ENCODE measurements around the gene CCDC169.
"Not testable (repeated sequence)": the region's sequence is repeated elsewhere in the genome, so short reads cannot be mapped to it uniquely, and the experiment has no call there.

Gene CCDC169

DNA sequence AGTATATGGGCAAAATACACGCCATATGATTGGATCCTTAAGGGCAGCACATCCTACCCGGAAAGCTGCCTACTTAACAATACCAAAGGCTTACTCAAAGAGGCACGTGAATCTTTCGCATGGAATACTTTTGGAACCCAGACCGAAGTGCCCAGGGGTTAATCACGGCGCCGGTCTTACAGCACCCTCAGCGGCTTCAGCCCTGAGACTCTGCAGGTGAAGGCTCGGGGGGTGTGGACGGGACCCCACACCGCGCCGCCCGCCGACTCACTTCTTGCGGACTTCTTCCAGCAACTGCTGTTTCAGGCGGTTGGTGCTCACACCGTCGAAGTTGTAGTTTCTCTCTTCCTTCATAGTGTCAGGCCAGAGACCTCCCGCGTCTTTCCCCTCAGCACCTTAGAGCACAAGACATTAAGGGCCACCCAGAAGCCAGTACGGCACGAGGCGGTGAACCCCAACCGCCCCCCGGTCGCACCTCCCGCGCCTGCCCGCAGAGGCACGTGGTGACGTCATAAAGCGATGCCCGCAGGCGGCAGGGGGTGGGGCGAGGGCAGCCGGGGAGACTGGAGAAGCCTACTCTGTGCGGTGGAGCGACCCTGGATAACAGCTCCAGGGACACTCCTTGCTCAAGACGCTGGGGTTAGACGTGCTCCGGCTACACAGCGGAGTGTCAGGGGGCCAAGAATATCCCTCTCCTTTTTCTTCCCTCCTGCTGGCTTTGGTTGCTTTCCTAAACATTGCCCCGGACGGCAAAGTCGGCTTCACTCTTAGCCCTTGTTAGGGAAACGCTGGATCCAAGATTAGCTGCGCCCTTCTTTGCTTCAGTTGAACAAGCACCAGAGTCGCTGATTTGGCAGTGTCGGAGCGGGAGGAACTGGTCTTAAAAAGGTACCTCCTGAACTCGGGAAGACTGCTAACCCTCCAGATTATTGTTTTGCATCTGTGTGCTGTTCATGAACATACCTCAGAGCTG lies at the start of gene CCDC169:
Gene CCDC169, minus strand, starts transcription at position 449 of the 973 bp plus-strand sequence. Its CDS starts 95 bp downstream, at position 354.
- DNase-seq = peak; percentile 69 to 76

DNA sequence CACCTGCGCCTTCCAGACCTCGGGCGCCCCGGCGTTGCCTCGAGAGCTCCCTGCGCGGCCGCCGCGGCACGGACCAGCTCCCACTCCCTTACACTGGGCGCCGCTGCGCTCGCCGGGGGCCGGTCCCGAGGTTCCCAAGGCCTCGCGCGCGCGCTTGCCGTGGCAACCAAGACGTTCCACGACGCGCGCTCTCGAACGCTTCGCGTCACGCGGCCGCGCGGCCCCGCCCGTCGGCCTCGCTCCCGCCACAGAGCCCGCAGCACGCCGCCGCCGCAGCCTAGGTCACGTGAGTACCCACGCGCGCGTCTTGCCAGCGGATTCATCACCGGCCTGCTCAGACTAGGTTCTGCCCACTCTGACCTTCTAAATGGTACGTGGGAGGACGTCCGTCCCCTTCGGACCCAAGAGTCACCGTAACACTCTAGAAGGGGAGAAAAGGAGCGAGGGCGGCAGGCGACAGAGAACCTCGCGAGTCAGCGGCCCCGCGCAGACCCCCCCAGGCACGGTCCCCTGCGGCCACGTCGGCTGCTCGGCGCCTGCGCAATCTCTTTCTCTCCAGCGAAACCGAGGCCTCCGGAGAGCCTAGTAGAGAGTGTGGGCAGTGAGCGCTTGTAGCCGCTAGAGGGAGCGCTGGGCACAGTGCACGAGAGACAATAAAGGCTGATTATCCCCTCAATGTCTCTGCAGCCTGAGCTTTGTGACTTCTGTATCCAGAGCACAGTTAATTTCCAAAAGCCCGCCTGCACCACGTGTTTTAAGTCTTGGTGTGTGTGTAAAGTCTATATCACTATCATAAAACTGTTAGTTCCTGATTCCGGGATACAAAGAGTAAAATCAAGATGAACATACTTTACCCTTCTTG lies 48.8 kb upstream of the CCDC169 start, which contains the start of gene SPART:
Gene SPART, minus strand, starts transcription at position 173 of the 862 bp plus-strand sequence. CDS start 10,564 bp downstream, outside the sequence.
- DNase-seq = peak; percentile 87 to 89

DNA sequence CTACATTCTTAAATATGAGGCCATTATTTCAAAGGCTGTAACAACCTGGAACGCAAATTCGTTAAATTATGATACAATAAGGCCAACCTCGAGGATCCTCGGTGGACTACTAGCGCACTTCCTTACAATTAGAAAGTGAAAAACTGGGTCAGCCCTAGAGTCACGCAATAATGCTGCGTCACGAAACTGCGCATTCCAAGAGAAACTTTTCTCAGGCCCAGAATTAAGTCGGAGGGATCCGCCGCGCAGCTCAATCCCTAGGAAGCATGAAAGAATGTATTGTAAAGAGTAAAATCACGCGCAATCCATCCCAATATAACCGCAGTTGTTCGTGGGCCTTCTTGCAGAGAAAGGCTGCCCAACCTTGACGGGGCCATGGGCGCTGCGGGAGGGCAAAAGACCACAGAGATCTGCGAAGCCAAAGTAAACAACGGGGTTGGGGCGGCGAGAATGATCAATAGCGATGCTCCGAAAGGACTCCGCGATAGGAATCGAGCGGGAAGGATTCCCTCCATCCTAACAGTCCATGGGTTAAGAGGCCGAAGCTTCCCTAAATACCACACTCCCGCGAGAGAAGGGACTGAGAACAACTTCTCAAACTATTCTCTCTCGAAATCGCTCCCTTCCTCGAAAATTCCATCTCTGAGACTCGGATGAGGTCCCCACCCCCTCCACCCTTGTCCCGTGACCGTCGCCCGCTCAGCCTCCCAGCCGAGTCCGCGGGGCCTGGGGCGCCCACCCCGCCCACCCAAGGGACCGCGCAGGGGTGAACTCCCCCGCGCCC lies 48.0 kb upstream of the CCDC169 start:
- peak; percentile 54 to 55 for DNase-seq

DNA sequence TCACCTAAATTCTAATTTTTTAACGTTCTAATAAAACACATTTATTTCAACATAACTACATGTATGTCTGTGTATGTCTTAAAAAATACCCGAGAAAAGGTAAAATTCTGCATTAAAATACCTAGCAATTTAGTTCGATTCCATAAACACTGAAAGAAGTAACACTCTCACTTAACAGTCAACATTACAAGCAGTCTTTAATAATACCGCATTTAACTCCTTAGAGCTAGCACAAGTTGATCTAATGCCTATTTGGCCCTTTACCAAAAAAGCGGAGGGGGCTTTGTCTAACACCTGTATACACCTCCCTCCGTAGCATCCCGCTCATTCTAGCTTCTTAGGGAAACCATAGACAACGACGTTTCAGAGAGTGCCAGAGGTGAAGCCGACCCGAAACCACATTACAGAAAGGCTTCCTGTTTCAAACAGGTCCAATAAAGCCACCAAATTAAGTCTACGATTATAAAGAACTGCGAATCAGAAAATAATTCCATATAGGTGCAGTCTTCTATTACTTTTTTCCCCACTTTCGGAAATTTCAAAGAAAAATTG lies 47.3 kb upstream of the CCDC169 start:
- no peak for DNase-seq

GRCh38 chr13:36344173-36344572 lies 46.6 kb upstream of the CCDC169 start:
- no peak for DNase-seq

DNA sequence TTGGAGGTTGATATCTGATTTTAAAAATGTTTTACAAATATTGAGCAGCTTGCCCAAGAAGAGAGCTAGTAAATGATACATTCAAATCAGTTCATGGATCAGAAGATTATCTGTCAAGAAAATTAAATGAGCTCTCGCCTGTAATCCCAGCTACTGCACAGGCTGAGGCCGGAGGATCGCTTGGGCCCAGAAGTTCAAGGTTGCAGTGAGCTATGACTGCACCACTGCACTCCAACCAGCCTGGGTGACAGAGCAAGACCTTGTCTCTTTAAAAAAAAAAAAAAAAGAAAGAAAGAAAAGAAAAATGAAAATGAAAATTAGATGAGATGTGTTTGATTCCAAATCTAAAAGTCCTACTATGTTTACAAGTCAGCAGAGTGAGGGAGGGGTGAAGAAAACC lies 46.2 kb upstream of the CCDC169 start:
- no peak for DNase-seq

- no peak for DNase-seq
Measured at GRCh38 chr13:36342715-36343114, 45.1 kb upstream of the CCDC169 start.

- DNase-seq = no peak
Measured at GRCh38 chr13:36341718-36342117, 44.1 kb upstream of the CCDC169 start.

- DNase-seq = no peak
Measured at GRCh38 chr13:36339600-36340155, 42.1 kb upstream of the CCDC169 start.

DNA sequence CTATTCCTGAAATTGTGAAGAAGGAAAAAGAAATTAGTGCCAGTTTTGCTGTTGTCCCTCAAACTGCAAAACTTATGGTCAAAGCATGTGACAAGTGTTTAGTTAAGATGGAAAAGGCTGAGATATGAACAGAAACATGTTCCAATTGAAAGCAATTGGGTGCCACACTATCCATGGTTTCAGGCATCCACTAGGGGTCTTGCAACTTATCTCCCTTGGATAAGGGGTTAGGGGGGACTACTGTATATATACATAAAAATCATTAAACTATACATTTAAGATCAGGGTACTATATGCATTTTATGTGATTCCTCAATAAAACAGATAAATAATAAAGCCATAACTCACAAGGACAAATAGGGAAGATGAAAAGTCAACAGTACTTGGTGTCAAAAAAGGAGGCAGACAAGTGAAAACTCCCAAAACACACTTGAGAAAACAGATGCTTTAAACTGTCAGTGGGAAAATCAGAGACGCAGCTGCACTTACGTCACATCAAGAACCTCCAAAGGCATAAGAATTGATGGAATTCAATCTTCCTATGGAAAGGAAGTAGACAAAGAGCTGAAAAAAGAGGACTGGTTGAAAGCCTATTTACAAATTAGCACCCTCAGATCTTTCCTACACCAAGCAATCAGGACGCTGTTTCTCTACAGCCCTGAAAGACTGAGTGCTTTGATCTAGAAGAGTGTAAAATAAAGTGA lies 40.5 kb upstream of the CCDC169 start:
- no peak for DNase-seq

- DNase-seq = no peak
Measured at GRCh38 chr13:36332986-36333385, 35.4 kb upstream of the CCDC169 start.

DNA sequence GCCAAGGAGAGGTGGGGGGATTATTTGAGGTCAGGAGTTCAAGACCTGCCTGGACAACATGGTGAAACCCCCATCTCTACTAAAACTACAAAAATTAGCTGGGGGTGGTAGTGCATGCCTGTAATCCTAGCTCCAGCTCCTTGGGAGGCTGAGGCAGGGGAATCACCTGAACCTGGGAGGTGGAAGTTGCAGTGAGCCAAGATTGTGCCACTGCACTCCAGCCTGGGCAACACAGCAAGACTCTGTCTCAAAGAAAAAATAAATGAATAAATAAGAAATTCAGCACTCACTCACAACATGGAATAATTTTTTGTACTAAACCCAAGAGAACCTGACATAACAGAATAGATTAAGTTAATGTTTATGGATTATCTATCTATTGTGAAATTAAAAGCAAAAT lies 34.6 kb upstream of the CCDC169 start:
- DNase-seq = not testable (repeated sequence)

- DNase-seq = no peak
Measured at GRCh38 chr13:36331280-36331679, 33.7 kb upstream of the CCDC169 start.

DNA sequence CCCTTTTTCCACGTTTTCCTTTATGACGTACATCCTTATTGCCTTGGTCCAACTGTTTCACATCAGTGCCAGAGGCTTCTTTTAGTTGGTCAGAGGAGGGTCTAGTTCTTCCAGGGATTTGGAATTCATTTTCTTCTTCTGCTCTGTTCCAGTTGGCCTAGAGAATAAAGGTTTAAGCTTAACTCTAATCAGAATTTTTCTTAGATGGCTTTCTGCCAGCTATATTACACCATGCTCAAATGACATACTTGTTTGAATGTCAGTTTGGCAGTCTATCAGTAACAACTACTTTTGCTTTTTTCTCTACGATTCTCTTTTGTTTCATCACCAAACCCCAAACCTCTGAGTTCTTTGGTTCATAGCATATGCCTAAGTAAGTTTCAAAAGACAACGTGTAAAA lies 31.7 kb upstream of the CCDC169 start:
- no peak for DNase-seq

GRCh38 chr13:36328821-36329220 lies 31.2 kb upstream of the CCDC169 start:
- DNase-seq = no peak

DNA sequence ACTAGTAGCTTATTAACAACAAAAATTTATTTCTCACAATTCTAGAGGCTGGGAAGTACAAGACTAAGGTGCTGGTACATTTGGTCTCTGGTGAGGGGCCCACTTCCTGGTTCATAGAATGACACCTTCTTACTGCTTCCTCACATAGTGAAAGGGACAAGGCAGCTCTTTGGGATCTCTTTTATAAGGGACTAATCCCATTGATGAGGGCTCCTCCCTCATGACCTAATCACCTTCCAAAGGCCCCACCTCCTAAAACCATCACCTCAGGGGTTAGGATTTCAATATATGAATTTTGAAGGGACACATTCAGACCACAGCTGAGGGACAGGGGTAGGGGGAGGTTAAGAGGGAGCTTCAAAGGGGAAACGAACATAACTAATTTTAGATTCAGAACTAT lies 28.3 kb upstream of the CCDC169 start:
- no peak for DNase-seq

GRCh38 chr13:36324881-36325280 lies 27.3 kb upstream of the CCDC169 start:
- DNase-seq = not testable (repeated sequence)

- no peak for DNase-seq
Measured at GRCh38 chr13:36323951-36324566, 26.4 kb upstream of the CCDC169 start.

- no peak for DNase-seq
Measured at GRCh38 chr13:36323408-36323807, 25.8 kb upstream of the CCDC169 start.

DNA sequence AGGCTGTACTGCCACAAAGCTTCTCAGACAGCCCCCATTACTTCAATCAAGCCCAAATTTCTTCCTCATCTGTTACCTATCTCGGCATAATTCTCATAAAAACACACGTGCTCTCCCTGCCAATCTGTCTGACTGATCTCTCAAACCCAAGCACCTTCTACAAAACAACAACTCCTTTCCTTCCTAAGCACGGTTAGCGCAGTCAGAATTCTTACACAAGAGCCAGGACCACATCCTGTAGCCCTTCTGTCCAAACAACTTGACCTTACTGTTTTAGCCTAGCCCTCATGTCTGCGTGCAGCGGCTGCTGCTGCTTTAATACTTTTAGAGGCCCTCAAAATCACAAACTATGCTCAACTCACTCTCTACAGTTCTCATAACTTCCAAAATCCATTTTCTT lies 22.2 kb upstream of the CCDC169 start:
- not testable (repeated sequence) for DNase-seq

Data from activated T-cell treated with anti-CD3 and anti-CD28 coated beads, Interleukin-2, amount 50 U/mL, for 48 hours (primary cell).